Immature natural killer cell (primary cell): ENCODE data around the gene BFSP1. TPM values are rescaled to one million over a fixed set of nuclear protein-coding genes. Genes with fewer than 3 reads are reported as not detected.

Source experiments
- DNase-seq, 3 donors: peaks; one replicate each; pipeline ENCODE4 v3.0.0; 2022; ENCODE audit warnings: mixed read lengths in 1 of 3
- H3K27ac Mint-ChIP-seq, 6 donors: one replicate each; pipeline ENCODE4 v1.8.0; 2020; ENCODE audit warnings: mixed read lengths in 6 of 6, mild to moderate bottlenecking in 5 of 6, inconsistent platforms in 4 of 6, moderate library complexity in 3 of 6
- H3K27me3 Mint-ChIP-seq, 3 donors: one replicate each; pipeline ENCODE4 v1.8.0; 2020 to 2021; ENCODE audit warnings: low read depth in 3 of 3, mild to moderate bottlenecking in 3 of 3, mixed read lengths in 3 of 3, moderate library complexity in 3 of 3, inconsistent platforms in 1 of 3
- H3K36me3 Mint-ChIP-seq, 3 donors: one replicate each; pipeline ENCODE4 v1.8.0; 2020; ENCODE audit warnings: mixed read lengths in 3 of 3, inconsistent platforms in 2 of 3, mild to moderate bottlenecking in 2 of 3
- H3K4me1 Mint-ChIP-seq, 2 donors: one replicate each; pipeline ENCODE4 v1.8.0; 2020; ENCODE audit warnings: inconsistent platforms in 2 of 2, mild to moderate bottlenecking in 2 of 2, mixed read lengths in 2 of 2, moderate library complexity in 1 of 2
- H3K4me3 Mint-ChIP-seq, 5 donors: one replicate each; pipeline ENCODE4 v1.8.0; 2020; ENCODE audit warnings: mild to moderate bottlenecking in 5 of 5, mixed read lengths in 5 of 5, inconsistent platforms in 3 of 5, moderate library complexity in 3 of 5
- H3K9me3 Mint-ChIP-seq, 6 donors: one replicate each; pipeline ENCODE4 v1.8.0; 2020; ENCODE audit warnings: mild to moderate bottlenecking in 6 of 6, mixed read lengths in 6 of 6, inconsistent platforms in 4 of 6, moderate library complexity in 3 of 6
- polyA plus RNA-seq, 3 donors: library from polyadenylated mRNA; unstranded; fragments of 300-500 nt; fragmentation: Illumina TruSeq; gene quantifications; one replicate each; pipeline ENCODE4 v1.2.3, GENCODE V29; 2021

The BFSP1 gene
- polyA plus RNA-seq, 3 donors from 2014 or later, result 4.8 to 6.6 (median 5.8) TPM

DNA sequence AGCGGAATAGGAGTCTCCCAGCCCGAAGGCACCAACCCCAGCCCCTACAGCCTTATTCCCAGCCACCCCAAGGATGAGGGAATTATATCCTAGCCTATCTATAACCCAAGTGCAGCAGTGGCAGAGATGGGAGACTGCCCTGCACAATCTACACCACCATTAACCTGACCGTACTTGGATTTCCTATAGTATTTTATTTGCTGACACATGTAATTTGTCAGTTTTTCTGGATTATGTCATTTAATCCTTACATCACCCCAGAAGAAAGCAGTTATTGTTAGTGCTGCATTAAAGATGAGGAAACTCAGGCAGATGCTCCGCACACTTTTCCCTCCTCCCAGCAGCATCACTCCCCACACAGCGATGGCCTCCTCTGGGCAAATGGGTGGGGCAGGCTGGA lies 6.0 kb downstream of the BFSP1 start:
- Mint-ChIP-seq H3K27me3 (no peaks in the 10 kb centered on the region), H3K4me3 (no peak overlapping the region), H3K9me3 (no peaks in the 10 kb centered on the region), H3K36me3 (peaks cover 0 to 10% (median 0%) of the 10 kb centered on the region in 3 donors), H3K27ac (no peak overlapping the region), H3K4me1 (peaks cover 9 to 10% of the 10 kb centered on the region in 2 donors)
- DNase-seq, result no peak

DNA sequence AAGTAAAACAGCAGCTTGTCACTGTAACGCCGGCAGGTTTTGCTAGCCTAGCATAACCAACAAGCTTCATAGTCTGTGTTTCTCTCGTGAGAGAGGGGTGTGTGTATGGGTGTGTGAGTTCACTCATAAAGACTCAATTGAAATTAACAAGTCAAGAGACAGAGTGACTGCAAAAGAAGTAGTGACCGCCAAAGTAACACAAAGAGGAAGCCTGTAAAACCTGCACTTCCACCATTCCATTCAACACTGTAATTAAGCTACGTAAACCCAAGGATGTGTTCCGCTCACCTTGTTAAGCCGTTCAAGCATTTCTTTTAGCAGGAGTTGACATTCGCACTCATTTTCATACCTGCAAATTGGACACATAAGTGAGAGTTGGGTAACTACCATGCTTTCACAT lies 6.6 kb downstream of the BFSP1 start:
- Mint-ChIP-seq H3K36me3 (peaks cover 0 to 10% (median 0%) of the 10 kb centered on the region in 3 donors), H3K9me3 (no peaks in the 10 kb centered on the region), H3K4me1 (peaks cover 3 to 4% of the 10 kb centered on the region in 2 donors), H3K27ac (no peak overlapping the region), H3K27me3 (no peaks in the 10 kb centered on the region), H3K4me3 (no peak overlapping the region)
- DNase-seq, result no peak

DNA sequence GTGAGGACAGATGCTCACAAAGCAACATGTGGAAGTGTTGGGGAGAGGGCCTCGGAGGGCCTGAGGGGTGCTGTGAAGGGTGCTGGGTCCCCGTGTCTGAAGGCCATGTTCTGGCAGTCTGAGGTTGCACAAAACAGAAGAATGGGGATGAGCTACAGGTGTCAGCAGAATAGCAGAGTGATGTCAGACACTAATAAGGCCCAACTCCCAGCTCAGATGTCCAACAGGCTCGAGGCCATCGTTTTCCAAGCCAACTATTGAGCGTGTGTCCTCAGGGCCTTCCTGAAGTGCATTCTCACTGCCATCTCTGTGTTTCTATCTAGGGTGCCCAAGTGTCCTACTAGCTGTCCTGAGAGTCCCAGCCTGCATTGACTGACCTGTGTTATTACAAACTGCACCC lies 7.9 kb downstream of the BFSP1 start:
- DNase-seq, result no peak
- H3K27me3 Mint-ChIP-seq, result no peaks in the 10 kb centered on the region
- H3K4me3 Mint-ChIP-seq, result no peak overlapping the region
- H3K9me3 Mint-ChIP-seq, result no peaks in the 10 kb centered on the region
- peaks cover 0 to 10% (median 0%) of the 10 kb centered on the region in 3 donors for H3K36me3 Mint-ChIP-seq
- H3K27ac Mint-ChIP-seq, result no peak overlapping the region
- H3K4me1 Mint-ChIP-seq, result no peaks in the 10 kb centered on the region

DNA sequence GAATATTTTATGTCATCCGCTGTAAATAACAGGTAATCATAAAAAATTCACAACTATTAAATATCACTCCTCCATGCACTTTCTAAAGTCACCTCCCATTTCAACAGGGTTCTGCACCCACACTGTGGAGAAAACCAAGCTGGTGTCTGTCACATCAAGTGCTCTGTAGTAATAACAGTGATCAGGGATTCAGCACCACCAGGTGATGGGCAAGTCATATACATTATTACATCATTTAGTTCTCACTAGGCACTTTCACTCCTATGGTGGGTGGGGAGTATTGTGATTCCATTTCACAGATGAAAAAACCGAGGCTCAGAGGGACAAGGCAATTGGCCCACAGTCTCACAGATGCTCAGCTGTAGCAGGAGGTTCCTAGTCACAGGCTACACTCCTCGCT lies 8.7 kb downstream of the BFSP1 start:
- Mint-ChIP-seq H3K4me3 (no peak overlapping the region), H3K9me3 (no peaks in the 10 kb centered on the region), H3K27ac (peak overlapping the region in 3 of 6 donors; percentile 10 to 46 (median 24)), H3K36me3 (peaks cover 0 to 10% (median 0%) of the 10 kb centered on the region in 3 donors), H3K4me1 (no peaks in the 10 kb centered on the region), H3K27me3 (no peaks in the 10 kb centered on the region)
- DNase-seq, result no peak

DNA sequence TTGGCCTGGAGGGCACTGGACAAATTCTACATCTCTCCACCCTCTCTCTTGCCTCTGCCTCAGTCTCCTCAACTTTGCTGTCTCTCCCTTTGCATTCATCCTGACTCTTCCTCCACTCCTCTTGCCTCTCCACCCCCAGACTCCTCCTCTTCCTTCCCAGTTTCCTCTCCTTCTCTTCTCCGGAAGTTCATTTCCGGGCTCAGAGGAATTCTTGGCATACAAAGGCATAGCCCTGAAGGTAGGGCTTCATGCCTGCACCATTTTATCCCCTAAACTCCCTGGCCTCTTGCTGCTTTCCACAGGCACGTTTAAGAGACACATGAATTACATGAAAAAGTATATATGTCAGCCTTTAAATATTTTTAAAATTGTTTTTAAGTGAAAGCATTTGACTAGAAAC lies 10.6 kb downstream of the BFSP1 start:
- Mint-ChIP-seq H3K9me3 (no peaks in the 10 kb centered on the region), H3K27me3 (no peaks in the 10 kb centered on the region), H3K36me3 (peaks cover 0 to 19% (median 0%) of the 10 kb centered on the region in 3 donors), H3K4me3 (no peak overlapping the region), H3K27ac (peak overlapping the region in 2 of 6 donors; percentile 53 to 60), H3K4me1 (no peaks in the 10 kb centered on the region)
- DNase-seq, result no peak

DNA sequence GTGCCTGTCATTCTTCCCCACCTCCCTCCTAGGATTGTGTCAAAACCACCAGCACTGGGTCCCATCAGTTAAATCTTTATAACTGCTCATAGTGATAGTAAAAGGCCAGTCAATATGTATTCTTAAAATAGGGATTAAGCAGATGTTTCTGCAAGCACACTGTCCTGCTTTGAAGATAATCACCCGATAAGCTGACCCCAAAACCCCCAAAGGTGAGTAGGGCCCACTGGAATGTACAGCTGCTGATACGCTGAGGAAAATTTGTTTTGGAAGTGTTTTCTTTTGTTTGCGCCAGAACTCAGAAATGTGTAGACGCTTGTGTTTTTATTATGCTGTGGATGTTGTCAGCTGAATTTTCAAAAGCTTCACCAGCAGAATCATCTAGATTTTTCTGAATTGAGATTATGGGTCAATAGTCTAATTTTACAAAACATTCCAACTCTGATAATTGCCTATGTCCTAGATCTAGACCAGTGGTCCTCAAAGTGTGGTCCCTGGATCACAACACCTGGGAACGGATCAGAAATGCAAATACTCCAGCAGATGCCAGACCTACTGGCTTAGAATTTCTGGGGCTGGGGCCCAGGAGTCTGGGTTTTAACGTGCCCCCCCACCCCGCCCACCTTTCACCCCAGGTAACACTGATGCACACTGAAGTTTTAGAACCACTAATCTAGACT lies 11.4 kb downstream of the BFSP1 start:
- Mint-ChIP-seq H3K4me3 (no peak overlapping the region), H3K27me3 (no peaks in the 10 kb centered on the region)

DNA sequence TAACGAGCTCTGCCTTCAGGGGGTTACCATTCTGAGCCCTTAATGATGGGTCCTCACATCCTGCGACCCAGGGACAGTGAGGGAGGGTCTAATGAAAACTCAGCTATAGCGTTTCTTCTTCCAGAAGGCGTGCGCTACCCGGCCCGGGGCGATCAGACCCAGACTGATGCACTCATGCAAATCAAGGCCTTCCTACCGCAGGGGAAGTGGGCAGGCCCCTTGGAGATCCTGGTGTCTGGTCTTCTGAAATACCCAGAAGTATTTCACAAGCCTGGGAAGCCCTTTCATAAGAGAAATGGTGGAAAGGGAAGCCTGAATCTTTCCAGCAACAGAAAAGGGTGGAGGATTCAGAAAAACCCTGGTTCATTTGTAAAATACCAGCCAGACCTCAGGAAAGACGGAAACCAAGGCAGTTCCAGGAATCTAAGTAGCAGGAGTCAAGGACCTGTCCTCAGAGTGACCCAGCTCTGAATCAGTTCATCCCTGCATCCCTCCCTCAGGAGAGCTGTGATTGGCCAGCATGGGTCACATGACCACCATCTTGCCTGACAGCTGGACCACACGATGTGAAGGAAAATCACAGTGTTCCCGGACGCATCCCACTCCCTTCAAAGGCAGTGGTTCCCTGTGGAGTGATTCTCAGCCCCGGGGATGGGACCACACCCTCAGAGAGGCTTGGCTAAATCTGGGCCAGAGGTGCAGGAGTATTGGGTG lies 12.7 kb downstream of the BFSP1 start:
- Mint-ChIP-seq H3K4me3 (no peak overlapping the region), H3K4me1 (peaks cover 0 to 2% of the 10 kb centered on the region in 2 donors), H3K27ac (no peak overlapping the region), H3K9me3 (no peaks in the 10 kb centered on the region), H3K27me3 (peaks cover 0 to 1% (median 0%) of the 10 kb centered on the region in 3 donors), H3K36me3 (peaks cover 0 to 19% (median 0%) of the 10 kb centered on the region in 3 donors)
- no peak for DNase-seq

More for the DNA sequence above, 11.4 kb downstream of the BFSP1 start:
- H3K4me1 Mint-ChIP-seq, result no peaks in the 10 kb centered on the region
- H3K36me3 Mint-ChIP-seq, result peaks cover 0 to 19% (median 0%) of the 10 kb centered on the region in 3 donors
- no peak for DNase-seq
- no peaks in the 10 kb centered on the region for H3K9me3 Mint-ChIP-seq
- H3K27ac Mint-ChIP-seq, result peak overlapping the region in 1 of 6 donors; percentile 16

DNA sequence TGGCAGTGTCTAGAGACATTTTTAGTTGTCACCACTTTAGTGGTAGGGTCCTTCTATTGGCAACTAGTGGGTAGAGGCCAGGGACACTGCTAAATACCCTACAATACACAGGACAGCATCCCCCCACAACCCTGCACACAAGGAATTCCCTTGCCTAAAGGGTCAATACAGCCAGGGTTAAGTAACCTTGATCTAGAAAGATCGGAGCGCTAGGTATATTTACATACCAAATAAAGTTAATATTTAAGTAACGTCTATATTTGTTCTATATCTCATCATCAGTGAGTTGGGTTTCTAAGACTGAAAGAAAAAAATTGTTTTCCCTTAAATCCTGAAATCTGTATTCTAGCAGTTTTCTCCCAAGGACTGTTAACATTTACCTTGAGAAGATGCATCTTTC lies 16.1 kb downstream of the BFSP1 start:
- no peaks in the 10 kb centered on the region for H3K9me3 Mint-ChIP-seq
- H3K4me3 Mint-ChIP-seq, result no peak overlapping the region
- H3K27ac Mint-ChIP-seq, result no peak overlapping the region
- peaks cover 0 to 9% (median 0%) of the 10 kb centered on the region in 3 donors for H3K36me3 Mint-ChIP-seq
- DNase-seq, result no peak
- peaks cover 0 to 4% (median 0%) of the 10 kb centered on the region in 3 donors for H3K27me3 Mint-ChIP-seq
- H3K4me1 Mint-ChIP-seq, result peaks cover 28 to 36% of the 10 kb centered on the region in 2 donors

DNA sequence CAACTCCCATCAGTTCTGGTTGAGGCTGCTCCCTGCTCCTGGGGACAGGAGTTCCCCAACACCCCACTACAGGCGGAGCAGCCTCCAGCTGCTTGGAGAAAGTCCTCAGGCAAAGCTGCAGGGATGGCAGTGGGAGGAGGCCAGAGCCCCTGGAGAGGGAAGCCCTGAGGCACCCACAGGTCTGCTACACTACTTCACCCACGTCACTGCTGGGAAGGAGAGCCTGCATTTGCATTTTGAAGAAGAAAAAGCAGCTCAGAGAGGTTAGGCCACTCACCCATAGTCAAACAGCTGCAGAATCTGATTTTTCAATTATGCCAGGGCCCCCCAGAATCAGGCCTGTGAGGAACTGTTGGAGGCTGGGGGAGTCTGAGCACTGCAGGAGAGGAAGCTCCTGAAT lies 17.2 kb downstream of the BFSP1 start:
- Mint-ChIP-seq H3K36me3 (peaks cover 0 to 9% (median 0%) of the 10 kb centered on the region in 3 donors), H3K9me3 (no peaks in the 10 kb centered on the region), H3K27me3 (peaks cover 0 to 4% (median 0%) of the 10 kb centered on the region in 3 donors), H3K4me1 (peaks cover 29 to 40% of the 10 kb centered on the region in 2 donors), H3K27ac (no peak overlapping the region), H3K4me3 (no peak overlapping the region)
- DNase-seq, result no peak

DNA sequence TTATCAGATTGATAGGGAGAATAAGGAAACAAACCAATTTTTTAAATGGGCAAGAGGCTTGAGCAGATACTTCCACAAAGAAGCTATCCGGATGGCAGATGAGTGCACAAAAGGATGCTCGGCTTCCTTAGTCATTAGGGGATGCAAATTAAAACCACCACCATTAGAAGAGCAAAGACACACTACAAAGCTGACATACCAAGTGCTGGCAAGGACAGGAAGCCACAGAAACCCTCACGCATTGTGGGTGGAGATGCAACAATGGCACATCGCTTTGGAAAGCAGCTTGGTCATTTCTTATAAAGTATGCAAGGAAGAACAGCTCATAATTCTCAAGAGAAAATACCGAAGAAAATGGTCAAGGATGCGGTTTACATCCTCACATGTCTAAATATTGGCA lies 19.8 kb downstream of the BFSP1 start:
- peak; percentile 64 to 72 (median 68) for DNase-seq
- peak overlapping the region in 4 of 6 donors; percentile 19 to 61 (median 55) for H3K27ac Mint-ChIP-seq
- H3K36me3 Mint-ChIP-seq, result peaks cover 0 to 3% (median 0%) of the 10 kb centered on the region in 3 donors
- peaks cover 0 to 6% (median 3%) of the 10 kb centered on the region in 3 donors for H3K27me3 Mint-ChIP-seq
- peak overlapping the region; percentile 71 to 85 (median 78) for H3K4me3 Mint-ChIP-seq
- H3K4me1 Mint-ChIP-seq, result peaks cover 47 to 60% of the 10 kb centered on the region in 2 donors
- no peaks in the 10 kb centered on the region for H3K9me3 Mint-ChIP-seq

DNA sequence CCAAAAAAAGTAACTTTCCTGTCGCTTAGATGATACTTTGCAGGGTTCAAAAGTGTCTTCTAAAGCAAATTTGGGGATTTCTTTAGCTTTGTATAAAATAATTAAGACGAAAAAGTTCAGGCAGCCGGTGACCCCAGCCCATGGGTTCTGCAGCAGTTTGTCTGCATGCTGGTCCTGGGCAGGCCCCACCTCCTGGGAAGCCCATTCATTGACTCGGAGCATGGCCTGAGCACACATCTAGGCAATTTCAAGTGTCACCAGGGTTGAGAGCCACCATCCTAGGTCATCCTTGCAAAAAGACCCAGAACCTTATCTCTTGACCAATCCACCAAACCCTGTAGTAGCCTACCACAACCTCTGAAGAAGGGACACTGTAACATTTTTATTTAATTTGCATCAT lies 20.6 kb downstream of the BFSP1 start:
- H3K4me3 Mint-ChIP-seq, result peak overlapping the region in 3 of 5 donors; percentile 13 to 78 (median 32)
- no peak overlapping the region for H3K27ac Mint-ChIP-seq
- DNase-seq, result no peak
- H3K27me3 Mint-ChIP-seq, result peaks cover 0 to 10% (median 3%) of the 10 kb centered on the region in 3 donors
- H3K36me3 Mint-ChIP-seq, result no peaks in the 10 kb centered on the region
- H3K4me1 Mint-ChIP-seq, result peaks cover 55 to 69% of the 10 kb centered on the region in 2 donors
- no peaks in the 10 kb centered on the region for H3K9me3 Mint-ChIP-seq

DNA sequence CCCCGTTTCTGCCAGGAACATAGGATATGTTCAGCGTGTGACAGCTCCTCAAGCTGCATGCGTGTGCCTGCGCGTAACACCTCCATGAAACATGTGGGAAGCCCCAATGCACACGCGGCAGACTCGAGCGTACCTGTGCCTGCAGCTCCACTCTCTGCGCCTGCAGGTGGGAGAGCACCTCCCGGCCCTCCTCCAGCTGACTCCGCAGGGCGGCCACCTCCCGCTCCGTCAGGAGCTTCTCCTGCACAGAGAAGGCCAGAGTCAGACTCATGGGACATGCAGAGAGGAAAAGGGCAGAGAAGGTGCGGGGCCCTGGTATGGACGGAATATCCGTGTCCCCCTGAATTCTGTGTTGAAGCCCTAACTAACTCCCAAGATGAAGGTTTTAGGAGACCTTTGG lies 22.4 kb downstream of the BFSP1 start:
- Mint-ChIP-seq H3K36me3 (no peaks in the 10 kb centered on the region), H3K4me1 (peaks cover 73 to 87% of the 10 kb centered on the region in 2 donors), H3K4me3 (peak overlapping the region in 1 of 5 donors; percentile 79), H3K9me3 (no peaks in the 10 kb centered on the region), H3K27me3 (peaks cover 6 to 18% (median 14%) of the 10 kb centered on the region in 3 donors), H3K27ac (no peak overlapping the region)
- DNase-seq, result no peak

DNA sequence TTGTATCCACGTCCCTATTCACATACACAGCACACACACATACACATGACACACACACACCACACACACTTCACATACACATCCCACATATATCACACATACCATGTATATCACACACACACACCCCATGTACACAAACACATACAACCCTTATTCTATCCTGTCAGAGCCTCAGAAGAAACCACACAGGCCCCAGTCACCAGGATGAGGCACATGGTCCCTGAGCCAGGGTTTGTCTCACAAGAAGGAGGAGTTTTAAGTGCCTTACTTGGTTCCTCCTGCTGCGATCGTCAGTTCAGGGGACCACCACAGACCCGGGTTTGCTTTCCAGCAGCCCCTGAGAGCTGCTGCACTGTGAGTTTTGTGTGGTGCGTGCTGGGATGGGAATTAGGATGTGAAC lies 23.6 kb downstream of the BFSP1 start:
- no peaks in the 10 kb centered on the region for H3K36me3 Mint-ChIP-seq
- peaks cover 6 to 17% (median 14%) of the 10 kb centered on the region in 3 donors for H3K27me3 Mint-ChIP-seq
- H3K4me1 Mint-ChIP-seq, result peaks cover 72 to 82% of the 10 kb centered on the region in 2 donors
- no peaks in the 10 kb centered on the region for H3K9me3 Mint-ChIP-seq
- H3K27ac Mint-ChIP-seq, result peak overlapping the region; percentile 42 to 97 (median 92)
- peak in 1 of 3 donors; percentile 21 for DNase-seq
- H3K4me3 Mint-ChIP-seq, result peak overlapping the region; percentile 48 to 88 (median 57)

DNA sequence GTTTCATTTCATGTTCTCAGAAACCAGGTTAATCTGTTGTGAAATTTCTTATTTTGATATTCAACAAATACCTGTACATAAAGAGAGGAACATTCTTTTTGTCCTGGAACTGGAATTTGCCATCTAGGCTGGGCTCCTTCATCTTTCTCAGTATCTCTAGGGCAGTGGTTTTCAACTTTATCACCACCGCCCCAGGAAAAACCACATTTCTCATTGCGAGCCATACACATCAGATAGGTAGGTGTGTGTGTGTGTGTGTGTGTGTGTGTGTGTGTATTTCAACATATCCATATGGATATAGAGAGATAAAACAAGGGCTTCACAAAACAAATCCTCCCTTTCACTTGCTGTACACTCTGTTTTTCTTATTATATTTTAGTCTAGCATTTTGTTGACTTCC lies 24.1 kb downstream of the BFSP1 start:
- Mint-ChIP-seq H3K27me3 (peaks cover 6 to 18% (median 17%) of the 10 kb centered on the region in 3 donors), H3K9me3 (no peaks in the 10 kb centered on the region), H3K4me1 (peaks cover 68 to 77% of the 10 kb centered on the region in 2 donors), H3K36me3 (no peaks in the 10 kb centered on the region), H3K27ac (peak overlapping the region; percentile 42 to 97 (median 92)), H3K4me3 (peak overlapping the region; percentile 48 to 88 (median 57))
- peak; percentile 13 to 43 (median 35) for DNase-seq
